ENCODE results near the gene C1QL2.

Gene C1QL2

DNA sequence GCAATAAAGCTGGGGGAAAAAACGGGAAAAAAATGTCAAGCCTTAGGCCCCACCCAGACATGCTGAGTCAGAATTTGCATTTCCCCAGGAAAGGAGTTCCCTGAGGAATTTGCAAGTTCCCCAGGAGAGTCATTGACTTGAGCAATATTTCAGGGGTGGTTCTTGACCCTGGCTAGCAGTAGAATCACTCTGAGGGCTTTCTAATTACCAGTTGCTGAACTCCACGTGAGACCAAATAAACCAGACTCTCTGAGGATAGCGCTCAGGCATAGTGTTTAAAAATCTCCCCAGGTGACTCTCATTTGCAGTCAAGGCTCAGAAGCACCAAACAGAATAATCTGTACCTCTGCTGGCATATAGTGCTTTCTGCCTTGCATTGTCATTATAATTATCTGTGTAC is 48.7 kb downstream of the C1QL2 start:
- no peak overlapping the region for H3K4me3 ChIP-seq (ENCODE audit: low read depth, low read length)

DNA sequence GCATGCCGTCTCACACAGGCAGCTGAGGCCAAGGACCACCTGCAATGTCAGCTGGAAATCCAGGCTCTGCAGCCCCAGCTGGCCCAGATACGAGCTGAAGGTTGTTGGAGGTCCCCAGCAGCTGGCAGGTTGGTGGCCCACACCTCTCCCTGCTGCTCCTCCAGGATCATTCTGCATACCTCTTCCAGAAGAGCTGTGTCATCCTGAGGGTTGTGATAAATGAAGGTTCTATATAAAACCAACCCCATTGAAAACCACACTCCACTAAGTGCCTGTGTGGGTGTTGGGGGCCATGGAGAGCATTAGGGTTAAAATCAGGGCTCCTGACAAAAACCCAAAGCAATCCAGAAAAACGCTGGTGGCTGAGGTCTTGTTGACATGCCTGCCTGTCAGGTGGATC is 50.4 kb downstream of the C1QL2 start:
- no peak overlapping the region for H3K4me3 ChIP-seq (ENCODE audit: low read depth, low read length)

DNA sequence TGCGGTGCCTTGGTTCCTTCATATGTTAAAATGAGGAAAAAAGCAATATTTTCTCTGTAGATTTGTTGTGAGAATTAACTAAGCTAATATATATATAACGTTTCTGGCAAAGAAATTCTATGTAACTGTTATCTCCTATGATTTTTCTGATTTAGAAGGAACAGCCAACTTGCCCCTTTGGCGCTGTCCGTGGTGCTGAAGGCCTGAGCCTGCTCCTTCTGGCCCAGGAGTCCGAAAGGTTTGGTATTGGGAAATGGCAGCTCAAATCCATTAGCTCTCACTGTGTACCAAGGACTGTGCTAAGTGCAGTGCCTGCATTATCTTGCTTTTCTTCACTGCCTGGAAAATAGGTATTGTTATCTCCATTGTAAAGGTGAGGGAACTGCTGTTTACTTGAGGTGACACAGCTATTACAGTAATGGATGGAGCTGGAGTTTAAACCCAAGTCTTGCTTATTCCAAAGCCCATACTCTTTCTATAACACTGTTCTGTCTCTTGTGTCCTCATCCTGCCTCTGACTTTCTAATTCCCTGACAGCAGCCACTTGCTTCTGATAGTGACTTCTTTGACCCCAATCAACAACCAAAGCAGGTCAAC is 52.2 kb downstream of the C1QL2 start:
- no peak overlapping the region for H3K4me3 ChIP-seq (ENCODE audit: low read depth, low read length)

Measured in iPS-11a (cell line).